ENCODE data around the gene ISLR2. TPM values are rescaled to one million over a fixed set of nuclear protein-coding genes. Genes with fewer than 3 reads are reported as not detected.
A peak's percentile ranks its signal among the peaks of the same experiment; 100 is the strongest.
"Not testable (repeated sequence)": the region's sequence is repeated elsewhere in the genome, so short reads cannot be mapped to it uniquely, and the experiment has no call there.

The ISLR2 gene, protein sequence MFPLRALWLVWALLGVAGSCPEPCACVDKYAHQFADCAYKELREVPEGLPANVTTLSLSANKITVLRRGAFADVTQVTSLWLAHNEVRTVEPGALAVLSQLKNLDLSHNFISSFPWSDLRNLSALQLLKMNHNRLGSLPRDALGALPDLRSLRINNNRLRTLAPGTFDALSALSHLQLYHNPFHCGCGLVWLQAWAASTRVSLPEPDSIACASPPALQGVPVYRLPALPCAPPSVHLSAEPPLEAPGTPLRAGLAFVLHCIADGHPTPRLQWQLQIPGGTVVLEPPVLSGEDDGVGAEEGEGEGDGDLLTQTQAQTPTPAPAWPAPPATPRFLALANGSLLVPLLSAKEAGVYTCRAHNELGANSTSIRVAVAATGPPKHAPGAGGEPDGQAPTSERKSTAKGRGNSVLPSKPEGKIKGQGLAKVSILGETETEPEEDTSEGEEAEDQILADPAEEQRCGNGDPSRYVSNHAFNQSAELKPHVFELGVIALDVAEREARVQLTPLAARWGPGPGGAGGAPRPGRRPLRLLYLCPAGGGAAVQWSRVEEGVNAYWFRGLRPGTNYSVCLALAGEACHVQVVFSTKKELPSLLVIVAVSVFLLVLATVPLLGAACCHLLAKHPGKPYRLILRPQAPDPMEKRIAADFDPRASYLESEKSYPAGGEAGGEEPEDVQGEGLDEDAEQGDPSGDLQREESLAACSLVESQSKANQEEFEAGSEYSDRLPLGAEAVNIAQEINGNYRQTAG
- not detected in 2 replicates for total RNA-seq (ENCODE audit: low replicate concordance)

DNA sequence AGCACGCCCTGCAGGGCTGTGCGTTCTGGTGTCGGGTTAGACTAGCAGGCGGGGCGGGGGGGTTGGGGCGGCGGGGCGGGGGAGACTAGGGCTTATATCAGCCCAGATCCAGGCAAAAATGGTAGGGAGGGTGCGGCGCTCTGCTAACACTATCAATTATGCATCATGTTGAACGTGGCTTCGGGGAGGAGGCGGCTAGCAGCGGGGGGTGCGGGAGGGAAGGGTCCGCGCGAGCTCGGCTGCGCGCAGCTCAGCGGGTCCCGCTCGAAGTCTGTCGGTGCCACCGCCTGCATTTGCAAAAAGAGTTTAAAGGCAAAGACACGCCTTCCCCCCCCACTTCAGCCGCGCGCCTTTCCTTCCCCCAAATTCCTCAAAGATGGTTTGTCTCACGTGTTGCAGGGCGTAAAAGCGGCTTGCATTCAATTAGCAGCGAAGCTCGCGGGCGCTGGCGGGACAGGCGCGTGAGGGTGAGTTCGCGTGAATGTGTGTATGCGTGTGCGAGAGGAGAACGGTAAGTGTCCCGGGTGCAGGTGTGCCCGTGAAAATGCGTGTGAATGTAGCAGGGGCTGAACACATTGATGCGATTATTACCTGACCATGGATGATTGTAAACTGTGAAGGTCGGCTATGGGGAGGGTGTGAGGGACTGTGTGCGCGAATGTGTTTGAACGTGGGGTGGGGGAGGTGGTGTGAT is at the start of gene ISLR2:
Gene ISLR2, plus strand, starts transcription at position 432 of the 694 bp plus-strand sequence. CDS start 2,169 bp downstream, outside the sequence.
- Histone ChIP-seq H2AFZ (replicated peaks) (no peak within 1 kb of the TSS), H3K9ac (no peak within 1 kb of the TSS), H3K4me3 (peak within 1 kb of the TSS; percentile 43), H3F3A (ENCODE audit: low read depth) (peaks cover 23% of the 10 kb centered on the region), H4K20me1 (ENCODE audit: low read depth) (peaks cover 53% of the 10 kb centered on the region), H3K79me2 (ENCODE audit: low read depth) (no peaks in the 10 kb centered on the region), H3K36me3 (no peaks in the 10 kb centered on the region), H3K27me3 (peaks cover 100% of the 10 kb centered on the region), H3K9me3 (ENCODE audit: low read depth) (no peaks in the 10 kb centered on the region), H3K4me2 (peak within 1 kb of the TSS; percentile 80), H3K27ac (no peak within 1 kb of the TSS), H3K4me1 (peaks cover 36% of the 10 kb centered on the region)
- DNase-seq (ENCODE audit: low spot score), result peak; percentile 66
- TF ChIP-seq, protein P1, sequence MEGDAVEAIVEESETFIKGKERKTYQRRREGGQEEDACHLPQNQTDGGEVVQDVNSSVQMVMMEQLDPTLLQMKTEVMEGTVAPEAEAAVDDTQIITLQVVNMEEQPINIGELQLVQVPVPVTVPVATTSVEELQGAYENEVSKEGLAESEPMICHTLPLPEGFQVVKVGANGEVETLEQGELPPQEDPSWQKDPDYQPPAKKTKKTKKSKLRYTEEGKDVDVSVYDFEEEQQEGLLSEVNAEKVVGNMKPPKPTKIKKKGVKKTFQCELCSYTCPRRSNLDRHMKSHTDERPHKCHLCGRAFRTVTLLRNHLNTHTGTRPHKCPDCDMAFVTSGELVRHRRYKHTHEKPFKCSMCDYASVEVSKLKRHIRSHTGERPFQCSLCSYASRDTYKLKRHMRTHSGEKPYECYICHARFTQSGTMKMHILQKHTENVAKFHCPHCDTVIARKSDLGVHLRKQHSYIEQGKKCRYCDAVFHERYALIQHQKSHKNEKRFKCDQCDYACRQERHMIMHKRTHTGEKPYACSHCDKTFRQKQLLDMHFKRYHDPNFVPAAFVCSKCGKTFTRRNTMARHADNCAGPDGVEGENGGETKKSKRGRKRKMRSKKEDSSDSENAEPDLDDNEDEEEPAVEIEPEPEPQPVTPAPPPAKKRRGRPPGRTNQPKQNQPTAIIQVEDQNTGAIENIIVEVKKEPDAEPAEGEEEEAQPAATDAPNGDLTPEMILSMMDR (IDR thresholded peaks at IDR 0.05), result no peak
- TF ChIP-seq EZH2 (IDR thresholded peaks at IDR 0.05) (peak; percentile 72), EZH2phosphoT487 (IDR thresholded peaks at IDR 0.05) (peak; percentile 54)
- Mint-ChIP-seq H3K27me3 (ENCODE audit: insufficient read depth, low read depth) (peaks cover 77% of the 10 kb centered on the region), H3K4me3 (peak within 1 kb of the TSS; percentile 87), H3K9me3 (peaks cover 7% of the 10 kb centered on the region), H3K36me3 (peaks cover 6% of the 10 kb centered on the region), H3K27ac (no peak within 1 kb of the TSS), H3K4me1 (peaks cover 54% of the 10 kb centered on the region)

DNA sequence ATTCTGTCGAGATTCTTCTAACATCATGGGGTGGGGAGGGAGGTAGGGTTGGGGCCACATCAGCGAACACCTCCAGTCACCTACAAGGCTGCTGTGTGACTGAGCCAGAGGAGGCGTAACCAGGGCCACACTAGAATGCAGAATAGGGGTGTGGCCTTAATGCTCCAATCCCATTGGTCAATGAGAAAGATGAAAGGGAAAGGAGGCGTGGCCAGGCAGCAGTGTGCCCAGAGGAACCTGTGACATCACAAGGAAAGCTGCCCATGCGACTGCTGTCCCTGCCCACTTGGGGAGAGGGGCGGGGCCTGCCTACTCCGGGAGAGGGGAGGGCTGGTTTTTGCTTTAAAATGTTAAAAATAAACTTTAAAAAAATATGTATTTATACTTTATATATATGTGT is 47.9 kb upstream of the ISLR2 start, which contains the start of gene GOLGA6A:
Gene GOLGA6A, minus strand, starts transcription at position 101 of the 400 bp plus-strand sequence. Its CDS starts 41 bp downstream, at position 60.
- H3K4me1 ChIP-seq; H3K9me3 ChIP-seq (ENCODE audit: low read depth); H3K36me3 Mint-ChIP-seq; H4K20me1 ChIP-seq (ENCODE audit: low read depth); H3K27ac ChIP-seq; H3K36me3 ChIP-seq; H3K9ac ChIP-seq; H3F3A ChIP-seq (ENCODE audit: low read depth); H3K27ac Mint-ChIP-seq; H3K4me2 ChIP-seq; H3K4me3 Mint-ChIP-seq; H3K27me3 Mint-ChIP-seq (ENCODE audit: insufficient read depth, low read depth); H3K4me1 Mint-ChIP-seq; DNase-seq (ENCODE audit: low spot score); H2AFZ ChIP-seq (replicated peaks); H3K27me3 ChIP-seq; H3K9me3 Mint-ChIP-seq; H3K4me3 ChIP-seq; H3K79me2 ChIP-seq (ENCODE audit: low read depth): not testable (repeated sequence)

DNA sequence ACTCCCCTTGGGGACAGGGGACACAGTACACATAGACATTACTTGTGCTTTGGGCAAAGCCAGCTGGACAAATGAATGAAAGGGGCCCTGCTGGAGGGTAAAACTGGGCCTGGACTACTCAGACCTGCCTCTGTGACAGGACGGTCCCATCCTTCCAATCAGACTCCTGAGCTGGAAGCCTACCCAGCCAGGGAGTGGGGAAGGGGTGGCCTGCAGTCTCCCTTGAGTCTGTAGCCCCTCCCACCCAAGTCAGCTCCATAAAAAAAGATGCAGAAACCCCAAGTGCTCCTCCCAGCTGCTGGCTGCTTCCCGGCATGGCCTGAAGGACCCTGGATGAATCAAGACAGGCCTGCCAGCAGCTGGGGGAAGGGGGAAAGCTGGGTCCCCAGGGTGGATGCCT is 35.8 kb upstream of the ISLR2 start:
- not testable (repeated sequence) for H3K9me3 ChIP-seq (ENCODE audit: low read depth); H3K27me3 Mint-ChIP-seq (ENCODE audit: insufficient read depth, low read depth); DNase-seq (ENCODE audit: low spot score); H2AFZ ChIP-seq (replicated peaks); H3K4me3 ChIP-seq; H3K4me1 Mint-ChIP-seq; H3K36me3 Mint-ChIP-seq; H3K36me3 ChIP-seq; H3K4me3 Mint-ChIP-seq; H3K4me2 ChIP-seq; H4K20me1 ChIP-seq (ENCODE audit: low read depth); H3K27ac Mint-ChIP-seq; H3K4me1 ChIP-seq; H3K9me3 Mint-ChIP-seq; H3F3A ChIP-seq (ENCODE audit: low read depth); H3K9ac ChIP-seq; H3K27me3 ChIP-seq; H3K27ac ChIP-seq; H3K79me2 ChIP-seq (ENCODE audit: low read depth)

- H3K79me2 ChIP-seq (ENCODE audit: low read depth); H3K4me1 ChIP-seq; H3K9me3 Mint-ChIP-seq; H3K27me3 ChIP-seq; H3K27ac Mint-ChIP-seq; H4K20me1 ChIP-seq (ENCODE audit: low read depth); H3K9me3 ChIP-seq (ENCODE audit: low read depth); H3K9ac ChIP-seq; H3K4me3 Mint-ChIP-seq; H3K27me3 Mint-ChIP-seq (ENCODE audit: insufficient read depth, low read depth); H3K36me3 ChIP-seq; DNase-seq (ENCODE audit: low spot score); H3K4me2 ChIP-seq; H3K4me3 ChIP-seq; H3K4me1 Mint-ChIP-seq; H2AFZ ChIP-seq (replicated peaks); H3K27ac ChIP-seq; H3F3A ChIP-seq (ENCODE audit: low read depth); H3K36me3 Mint-ChIP-seq: not testable (repeated sequence)
These were observed 34.8 kb upstream of the ISLR2 start for GRCh38 chr15:74095610-74096009.

- H3K27ac ChIP-seq; H3F3A ChIP-seq (ENCODE audit: low read depth); H4K20me1 ChIP-seq (ENCODE audit: low read depth); H3K9me3 ChIP-seq (ENCODE audit: low read depth); H3K4me1 ChIP-seq; H3K4me3 ChIP-seq; H3K9ac ChIP-seq; H3K4me1 Mint-ChIP-seq; H3K9me3 Mint-ChIP-seq; H3K79me2 ChIP-seq (ENCODE audit: low read depth); H3K27me3 ChIP-seq; H3K27me3 Mint-ChIP-seq (ENCODE audit: insufficient read depth, low read depth); H3K27ac Mint-ChIP-seq; H3K36me3 Mint-ChIP-seq; H3K4me3 Mint-ChIP-seq; H3K36me3 ChIP-seq; H2AFZ ChIP-seq (replicated peaks); H3K4me2 ChIP-seq; DNase-seq (ENCODE audit: low spot score): not testable (repeated sequence)
These were observed 33.5 kb upstream of the ISLR2 start for GRCh38 chr15:74096753-74097474.

GRCh38 chr15:74099963-74100733 is 30.2 kb upstream of the ISLR2 start:
- not testable (repeated sequence) for H2AFZ ChIP-seq (replicated peaks); H3K36me3 Mint-ChIP-seq
- H3K4me3 ChIP-seq, result peak overlapping the region; percentile 58

More at GRCh38 chr15:74099963-74100733, 30.2 kb upstream of the ISLR2 start:
- Histone ChIP-seq H3K4me2 (peak overlapping the region; percentile 72), H3K9ac (peak overlapping the region; percentile 70)
- not testable (repeated sequence) for H3K27ac ChIP-seq; H3K9me3 Mint-ChIP-seq; H3K36me3 ChIP-seq; H3K4me1 Mint-ChIP-seq; H3K27me3 Mint-ChIP-seq (ENCODE audit: insufficient read depth, low read depth); H3F3A ChIP-seq (ENCODE audit: low read depth); H3K9me3 ChIP-seq (ENCODE audit: low read depth); H3K27me3 ChIP-seq; H3K4me1 ChIP-seq; H3K79me2 ChIP-seq (ENCODE audit: low read depth); H4K20me1 ChIP-seq (ENCODE audit: low read depth)
- Mint-ChIP-seq H3K4me3 (peak overlapping the region; percentile 91), H3K27ac (peak overlapping the region; percentile 98)
- DNase-seq (ENCODE audit: low spot score), result peak; percentile 94

Data from neural progenitor cell (in vitro differentiated cells).